ENCODE results near the gene NIT1. TPM values are rescaled to one million over a fixed set of nuclear protein-coding genes. Genes with fewer than 3 reads are reported as not detected.

Gene NIT1
- total and polyA plus RNA-seq, 2 of the 8 experiments (the other 6 are each of a cell fraction or from before 2014, with no cell fraction given) = 33.0 to 40.4 TPM

GRCh38 chr1:161122967-161123366, 5.1 kb downstream of the NIT1 start:
- Histone ChIP-seq H3K4me2 (ENCODE audit: insufficient read depth in 1 of 2, low read depth in 2 of 2, low read length in 2 of 2) (no peak overlapping the region), H3K18ac (ENCODE audit: extremely low read depth, low read length) (no peak overlapping the region), H3K4me3 (ENCODE audit: extremely low read depth in 1 of 4, insufficient read depth in 2 of 4, low read depth in 3 of 4, low read length in 4 of 4) (no peak overlapping the region), H4K8ac (ENCODE audit: extremely low read depth, insufficient read depth, low read length) (no peak overlapping the region), H3K9me3 (ENCODE audit: insufficient read depth in 2 of 2, low read depth in 1 of 2, low read length in 1 of 2) (no peaks in the 10 kb centered on the region), H4K20me1 (replicated peaks in 1 of 2; ENCODE audit: control insufficient read depth in 1 of 2, insufficient read depth in 2 of 2, low read length in 2 of 2) (peaks cover 0 to 16% of the 10 kb centered on the region in 2 experiments), H3K56ac (replicated peaks; ENCODE audit: insufficient read length, low read depth, low read length) (no peak overlapping the region), H3K14ac (ENCODE audit: insufficient read length) (no peak overlapping the region), H3K79me1 (ENCODE audit: low read depth, low read length) (peaks cover 7% of the 10 kb centered on the region; the same call in 1 of the 2 replicates), H3K23ac (ENCODE audit: insufficient read length) (no peak overlapping the region), H3K9ac (replicated peaks in 1 of 4; ENCODE audit: extremely low read depth in 1 of 4, low read depth in 3 of 4, low read length in 3 of 4) (no peak overlapping the region), H2BK20ac (ENCODE audit: low read length) (no peak overlapping the region), H3K27ac (ENCODE audit: low read depth, low read length) (no peak overlapping the region), H2AK5ac (ENCODE audit: low read depth, low read length) (no peak overlapping the region), H2BK15ac (ENCODE audit: low read length) (no peak overlapping the region), H2BK120ac (replicated peaks; ENCODE audit: low read depth, low read length) (no peak overlapping the region), H2AFZ (ENCODE audit: low read length) (no peak overlapping the region), H2BK5ac (ENCODE audit: low read depth, low read length) (no peak overlapping the region), H3K23me2 (ENCODE audit: low read depth, low read length) (peaks cover 9% of the 10 kb centered on the region), H3K4ac (replicated peaks; ENCODE audit: insufficient read length, low read depth, low read length) (no peak overlapping the region), H4K5ac (ENCODE audit: insufficient read length, low read depth, low read length) (no peak overlapping the region), H3K79me2 (ENCODE audit: control insufficient read depth in 1 of 2, insufficient read depth in 2 of 2, low read length in 2 of 2) (peaks cover 0 to 32% of the 10 kb centered on the region in 2 experiments; a peak in 2 of 4 replicates), H2BK12ac (ENCODE audit: low read depth, low read length) (no peak overlapping the region), H3K4me1 (replicated peaks in 1 of 4; ENCODE audit: control insufficient read depth in 3 of 4, insufficient read depth in 4 of 4, low read length in 3 of 4) (peaks cover 4 to 10% (median 5%) of the 10 kb centered on the region in 4 experiments; a peak in 6 of 7 replicates), H3K36me3 (ENCODE audit: control insufficient read depth in 2 of 4, insufficient read depth in 4 of 4, low read length in 3 of 4) (peaks cover 16 to 72% (median 40%) of the 10 kb centered on the region in 4 experiments), H3K27me3 (replicated peaks in 1 of 4; ENCODE audit: control insufficient read depth in 3 of 4, extremely low read depth in 1 of 4, insufficient read depth in 3 of 4, low read length in 3 of 4) (no peaks in the 10 kb centered on the region), H4K91ac (replicated peaks; ENCODE audit: insufficient read length, low read length) (no peak overlapping the region)
- 90% methylated on average over 6 of the region's 6 CpGs; no CpG with 5 or more reads in 1 of the 2 experiments for WGBS, 2 experiments (ENCODE audit: extremely low coverage in 1 of 2, insufficient coverage in 1 of 2, insufficient read length in 1 of 2, insufficient replicate concordance in 2 of 2, low coverage in 1 of 2, low lambda C conversion rate in 2 of 2, missing lambda C conversion rate in 1 of 2)
- ChIA-PET POLR2A (ENCODE audit: partially characterized antibody) (no interaction called here), CTCF (ENCODE audit: partially characterized antibody) (no interaction called here)
- no peak for DNase-seq (ENCODE audit: low read depth in 1 of 2, low spot score in 2 of 2)
- no peak for FAIRE-seq
- TF ChIP-seq, protein P1, sequence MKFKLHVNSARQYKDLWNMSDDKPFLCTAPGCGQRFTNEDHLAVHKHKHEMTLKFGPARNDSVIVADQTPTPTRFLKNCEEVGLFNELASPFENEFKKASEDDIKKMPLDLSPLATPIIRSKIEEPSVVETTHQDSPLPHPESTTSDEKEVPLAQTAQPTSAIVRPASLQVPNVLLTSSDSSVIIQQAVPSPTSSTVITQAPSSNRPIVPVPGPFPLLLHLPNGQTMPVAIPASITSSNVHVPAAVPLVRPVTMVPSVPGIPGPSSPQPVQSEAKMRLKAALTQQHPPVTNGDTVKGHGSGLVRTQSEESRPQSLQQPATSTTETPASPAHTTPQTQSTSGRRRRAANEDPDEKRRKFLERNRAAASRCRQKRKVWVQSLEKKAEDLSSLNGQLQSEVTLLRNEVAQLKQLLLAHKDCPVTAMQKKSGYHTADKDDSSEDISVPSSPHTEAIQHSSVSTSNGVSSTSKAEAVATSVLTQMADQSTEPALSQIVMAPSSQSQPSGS (IDR thresholded peaks at IDR 0.05; ENCODE audit: low read length) = no peak
- no peak for TF ChIP-seq SIRT6 (IDR thresholded peaks at IDR 0.05; ENCODE audit: low read length)
- no peak for TF ChIP-seq CBX5 (IDR thresholded peaks at IDR 0.05; ENCODE audit: low read depth, low read length)
- no peak for TF ChIP-seq TAF1 (IDR thresholded peaks at IDR 0.05; ENCODE audit: low read depth, low read length)
- TF ChIP-seq CBX8 (IDR thresholded peaks at IDR 0.05; ENCODE audit: borderline replicate concordance, low read depth, low read length) = no peak
- TF ChIP-seq CHD2 (IDR thresholded peaks at IDR 0.05; ENCODE audit: low read length) = no peak
- TF ChIP-seq KDM1A (IDR thresholded peaks at IDR 0.05; ENCODE audit: borderline replicate concordance, low read length) = no peak
- no peak for TF ChIP-seq EZH2 (IDR thresholded peaks at IDR 0.05; ENCODE audit: low read depth, low read length, severe bottlenecking)
- no peak for TF ChIP-seq POLR2AphosphoS5 (IDR thresholded peaks at IDR 0.05; ENCODE audit: low read depth, low read length)
- TF ChIP-seq MAX (IDR thresholded peaks at IDR 0.05) = no peak
- TF ChIP-seq NRF1 (IDR thresholded peaks at IDR 0.05; ENCODE audit: low read depth, low read length) = no peak
- TF ChIP-seq SP1 (IDR thresholded peaks at IDR 0.05; ENCODE audit: low read depth, low read length) = no peak
- no peak for TF ChIP-seq HDAC2 (IDR thresholded peaks at IDR 0.05; ENCODE audit: borderline replicate concordance in 1 of 2, low read depth in 2 of 2, low read length in 2 of 2)

All from H1 (cell line).